CD4-positive, CD25-positive, alpha-beta regulatory T cell (primary cell): ENCODE data around the gene DNAJB11. TPM values are rescaled to one million over a fixed set of nuclear protein-coding genes. Genes with fewer than 3 reads are reported as not detected.
A peak's percentile ranks its signal among the peaks of the same experiment; 100 is the strongest.

ENCODE experiments used
- ATAC-seq, 2 donors: fragments of 150-1000 bp; cut with Tn5 transposase; one replicate each; pipeline ENCODE4 v1.10.0; 2021; ENCODE audit warnings: low read depth in 2 of 2, moderate number of reproducible peaks in 2 of 2, moderate library complexity in 1 of 2
- DNase-seq, 3 donors: peaks; one replicate each; pipeline versions ENCODE4 v3.0.0 to v3.0.0-alpha.2; 2012 to 2022; ENCODE audit warnings: mixed read lengths in 1 of 3
- H3K27ac ChIP-seq: one replicate; pipeline ENCODE4 v1.7.0; 2013; ENCODE audit warnings: mild to moderate bottlenecking, low read length; ENCODE audit not compliant: insufficient read depth, poor library complexity, severe bottlenecking
- H3K27me3 ChIP-seq: one replicate; pipeline ENCODE4 v1.7.0; 2013; ENCODE audit warnings: low read length; ENCODE audit not compliant: control insufficient read depth, insufficient read depth
- H3K36me3 ChIP-seq: one replicate; pipeline ENCODE4 v1.7.0; 2013; ENCODE audit warnings: mild to moderate bottlenecking, low read length, moderate library complexity; ENCODE audit not compliant: control insufficient read depth, insufficient read depth
- H3K4me1 ChIP-seq: 2 replicates; pipeline ENCODE4 v1.7.0; 2013; ENCODE audit warnings: mild to moderate bottlenecking, low read length; ENCODE audit not compliant: insufficient read depth, control insufficient read depth, poor library complexity, severe bottlenecking
- H3K4me3 ChIP-seq: one replicate; pipeline ENCODE4 v1.7.0; 2013; ENCODE audit warnings: low read depth, mild to moderate bottlenecking, low read length, moderate library complexity
- H3K9me3 ChIP-seq, 2 experiments: 1 replicate in 1 of 2; 2 replicates in 1 of 2; pipeline ENCODE4 v1.7.0; 2013; ENCODE audit warnings: low read length in 2 of 2, mild to moderate bottlenecking in 1 of 2, moderate library complexity in 1 of 2; ENCODE audit not compliant: control insufficient read depth in 2 of 2
- H3K27ac Mint-ChIP-seq, 3 donors: one replicate each; pipeline ENCODE4 v1.8.0; 2020 to 2022; ENCODE audit warnings: mild to moderate bottlenecking in 3 of 3, mixed read lengths in 3 of 3, moderate library complexity in 2 of 3
- H3K27me3 Mint-ChIP-seq: one replicate; pipeline ENCODE4 v1.8.0; 2022; ENCODE audit warnings: mild to moderate bottlenecking, mixed read lengths
- H3K36me3 Mint-ChIP-seq: one replicate; pipeline ENCODE4 v1.8.0; 2020; ENCODE audit warnings: mixed read lengths
- H3K4me1 Mint-ChIP-seq, 4 donors: one replicate each; pipeline ENCODE4 v1.8.0; 2020 to 2022; ENCODE audit warnings: mixed read lengths in 4 of 4, mild to moderate bottlenecking in 1 of 4
- H3K4me3 Mint-ChIP-seq, 4 donors: one replicate each; pipeline ENCODE4 v1.8.0; 2020 to 2022; ENCODE audit warnings: mild to moderate bottlenecking in 4 of 4, mixed read lengths in 4 of 4, moderate library complexity in 3 of 4
- H3K9me3 Mint-ChIP-seq, 7 donors: one replicate each; pipeline ENCODE4 v1.8.0; 2020 to 2022; ENCODE audit warnings: mixed read lengths in 7 of 7, mild to moderate bottlenecking in 3 of 7, moderate library complexity in 2 of 7
- polyA plus RNA-seq, 4 donors: library from polyadenylated mRNA; unstranded; fragments of 300-500 nt; fragmentation: Illumina TruSeq; gene quantifications; one replicate each; pipeline ENCODE4 v1.2.3, GENCODE V29; 2021
- total RNA-seq: library from RNA; stranded (reverse); gene quantifications from one replicate; pipeline ENCODE4 v1.2.3, GENCODE V29; 2022

DNAJB11 gene
- total and polyA plus RNA-seq, 5 donors from 2014 or later = 26.4 to 91.9 (median 36.4) TPM

- ATAC-seq = peak; percentile 97 to 98
- no peaks in the 10 kb centered on the region for H3K9me3 Mint-ChIP-seq
- H3K36me3 Mint-ChIP-seq = peaks cover 12% of the 10 kb centered on the region
- H3K27ac Mint-ChIP-seq = peak overlapping the region in 1 of 3 donors; percentile 6
- peak overlapping the region; percentile 45 for H3K4me3 ChIP-seq
- H3K27me3 Mint-ChIP-seq = no peaks in the 10 kb centered on the region
- H3K4me1 ChIP-seq = peaks cover 10% of the 10 kb centered on the region
- DNase-seq = peak; percentile 71 to 89 (median 81)
- peaks cover 7 to 10% (median 8%) of the 10 kb centered on the region in 4 donors for H3K4me1 Mint-ChIP-seq
- H3K4me3 Mint-ChIP-seq = no peak overlapping the region
- H3K27ac ChIP-seq = no peak overlapping the region
- H3K36me3 ChIP-seq = peaks cover 13% of the 10 kb centered on the region
- no peaks in the 10 kb centered on the region for H3K27me3 ChIP-seq
- H3K9me3 ChIP-seq = no peaks in the 10 kb centered on the region
Measured at GRCh38 chr3:186540221-186540834, 30.2 kb upstream of the DNAJB11 start.

GRCh38 chr3:186540835-186541226, 29.7 kb upstream of the DNAJB11 start:
- Mint-ChIP-seq H3K27ac (peak overlapping the region in 1 of 3 donors; percentile 6), H3K36me3 (peaks cover 12% of the 10 kb centered on the region), H3K4me3 (no peak overlapping the region), H3K4me1 (peaks cover 7 to 10% (median 8%) of the 10 kb centered on the region in 4 donors), H3K9me3 (no peaks in the 10 kb centered on the region), H3K27me3 (no peaks in the 10 kb centered on the region)
- DNase-seq (no peak), ATAC-seq (no peak)
- no peak overlapping the region for H3K4me3 ChIP-seq
- H3K4me1 ChIP-seq = peaks cover 10% of the 10 kb centered on the region
- no peak overlapping the region for H3K27ac ChIP-seq
- H3K27me3 ChIP-seq = no peaks in the 10 kb centered on the region
- peaks cover 13% of the 10 kb centered on the region for H3K36me3 ChIP-seq
- no peaks in the 10 kb centered on the region for H3K9me3 ChIP-seq

- no peak within 1 kb of the TSS for H3K27ac ChIP-seq
- H3K4me1 ChIP-seq = peaks cover 10% of the 10 kb centered on the region
- Mint-ChIP-seq H3K4me1 (peaks cover 7 to 10% (median 8%) of the 10 kb centered on the region in 4 donors), H3K4me3 (no peak within 1 kb of the TSS), H3K27me3 (no peaks in the 10 kb centered on the region), H3K27ac (no peak within 1 kb of the TSS), H3K9me3 (no peaks in the 10 kb centered on the region), H3K36me3 (peaks cover 15% of the 10 kb centered on the region)
- no peaks in the 10 kb centered on the region for H3K9me3 ChIP-seq
- ATAC-seq (no peak), DNase-seq (no peak)
- H3K4me3 ChIP-seq = no peak within 1 kb of the TSS
- peaks cover 15% of the 10 kb centered on the region for H3K36me3 ChIP-seq
- H3K27me3 ChIP-seq = no peaks in the 10 kb centered on the region
Measured at GRCh38 chr3:186544281-186544680, 26.2 kb upstream of the DNAJB11 start, which contains the start of gene CRYGS. Gene CRYGS, minus strand, starts transcription at chr3:186544380. Its CDS starts 54 bp downstream, at chr3:186544326.

- H3K27ac ChIP-seq = no peak overlapping the region
- H3K27me3 ChIP-seq = no peaks in the 10 kb centered on the region
- peaks cover 57% of the 10 kb centered on the region for H3K36me3 ChIP-seq
- H3K9me3 ChIP-seq = no peaks in the 10 kb centered on the region
- no peaks in the 10 kb centered on the region for H3K4me1 ChIP-seq
- H3K27me3 Mint-ChIP-seq = no peaks in the 10 kb centered on the region
- H3K9me3 Mint-ChIP-seq = no peaks in the 10 kb centered on the region
- H3K36me3 Mint-ChIP-seq = peaks cover 28% of the 10 kb centered on the region
- no peaks in the 10 kb centered on the region for H3K4me1 Mint-ChIP-seq
- no peak for DNase-seq
- no peak for ATAC-seq
- no peak overlapping the region for H3K27ac Mint-ChIP-seq
- no peak overlapping the region for H3K4me3 Mint-ChIP-seq
- H3K4me3 ChIP-seq = no peak overlapping the region
Measured at GRCh38 chr3:186549497-186549896, 21.0 kb upstream of the DNAJB11 start.

GRCh38 chr3:186551387-186551786, 19.1 kb upstream of the DNAJB11 start:
- H3K36me3 Mint-ChIP-seq = peaks cover 38% of the 10 kb centered on the region
- no peaks in the 10 kb centered on the region for H3K4me1 ChIP-seq
- no peaks in the 10 kb centered on the region for H3K27me3 ChIP-seq
- H3K27ac ChIP-seq = no peak overlapping the region
- no peaks in the 10 kb centered on the region for H3K27me3 Mint-ChIP-seq
- no peaks in the 10 kb centered on the region for H3K9me3 ChIP-seq
- no peaks in the 10 kb centered on the region for H3K9me3 Mint-ChIP-seq
- no peaks in the 10 kb centered on the region for H3K4me1 Mint-ChIP-seq
- no peak overlapping the region for H3K4me3 Mint-ChIP-seq
- peaks cover 68% of the 10 kb centered on the region for H3K36me3 ChIP-seq
- DNase-seq = no peak
- no peak overlapping the region for H3K27ac Mint-ChIP-seq
- ATAC-seq = no peak
- H3K4me3 ChIP-seq = no peak overlapping the region

- H3K27ac ChIP-seq = no peak overlapping the region
- no peak for DNase-seq
- H3K9me3 ChIP-seq = no peaks in the 10 kb centered on the region
- H3K27me3 Mint-ChIP-seq = no peaks in the 10 kb centered on the region
- H3K4me1 Mint-ChIP-seq = peaks cover 0 to 4% (median 4%) of the 10 kb centered on the region in 4 donors
- no peak for ATAC-seq
- no peak overlapping the region for H3K4me3 ChIP-seq
- no peaks in the 10 kb centered on the region for H3K9me3 Mint-ChIP-seq
- peaks cover 78% of the 10 kb centered on the region for H3K36me3 ChIP-seq
- H3K36me3 Mint-ChIP-seq = peaks cover 49% of the 10 kb centered on the region
- H3K27me3 ChIP-seq = no peaks in the 10 kb centered on the region
- H3K4me3 Mint-ChIP-seq = no peak overlapping the region
- H3K27ac Mint-ChIP-seq = peak overlapping the region in 1 of 3 donors; percentile 5
- no peaks in the 10 kb centered on the region for H3K4me1 ChIP-seq
Measured at GRCh38 chr3:186552408-186553031, 18.0 kb upstream of the DNAJB11 start.

- H3K9me3 Mint-ChIP-seq = no peaks in the 10 kb centered on the region
Measured at GRCh38 chr3:186564586-186564985, 5.9 kb upstream of the DNAJB11 start.

GRCh38 chr3:186566772-186567071, 3.8 kb upstream of the DNAJB11 start:
- DNase-seq (no peak), ATAC-seq (no peak)
- no peaks in the 10 kb centered on the region for H3K9me3 Mint-ChIP-seq
- peaks cover 8% of the 10 kb centered on the region for H3K36me3 Mint-ChIP-seq
- Histone ChIP-seq H3K9me3 (no peaks in the 10 kb centered on the region), H3K4me1 (peaks cover 55% of the 10 kb centered on the region), H3K27me3 (no peaks in the 10 kb centered on the region), H3K36me3 (no peaks in the 10 kb centered on the region), H3K27ac (peak overlapping the region; percentile 89), H3K4me3 (peak overlapping the region; percentile 90)
- H3K27ac Mint-ChIP-seq = peak overlapping the region; percentile 97 to 98 (median 97)
- peaks cover 17 to 84% (median 53%) of the 10 kb centered on the region in 4 donors for H3K4me1 Mint-ChIP-seq
- H3K4me3 Mint-ChIP-seq = peak overlapping the region; percentile 94 to 97 (median 96)
- peaks cover 5% of the 10 kb centered on the region for H3K27me3 Mint-ChIP-seq

More at GRCh38 chr3:186564586-186564985, 5.9 kb upstream of the DNAJB11 start:
- Histone ChIP-seq H3K27me3 (no peaks in the 10 kb centered on the region), H3K4me3 (no peak overlapping the region), H3K9me3 (no peaks in the 10 kb centered on the region), H3K4me1 (peaks cover 44% of the 10 kb centered on the region), H3K36me3 (no peaks in the 10 kb centered on the region), H3K27ac (no peak overlapping the region)
- H3K4me3 Mint-ChIP-seq = peak overlapping the region; percentile 1 to 84 (median 48)
- peak overlapping the region in 2 of 3 donors; percentile 9 to 64 for H3K27ac Mint-ChIP-seq
- peaks cover 16% of the 10 kb centered on the region for H3K36me3 Mint-ChIP-seq
- peaks cover 15 to 86% (median 55%) of the 10 kb centered on the region in 4 donors for H3K4me1 Mint-ChIP-seq
- ATAC-seq = no peak
- DNase-seq = no peak
- H3K27me3 Mint-ChIP-seq = no peaks in the 10 kb centered on the region
